Measurements from ENCODE around the gene MYOF.
"Not testable (repeated sequence)": the region's sequence is repeated elsewhere in the genome, so short reads cannot be mapped to it uniquely, and the experiment has no call there.

MYOF gene

DNA sequence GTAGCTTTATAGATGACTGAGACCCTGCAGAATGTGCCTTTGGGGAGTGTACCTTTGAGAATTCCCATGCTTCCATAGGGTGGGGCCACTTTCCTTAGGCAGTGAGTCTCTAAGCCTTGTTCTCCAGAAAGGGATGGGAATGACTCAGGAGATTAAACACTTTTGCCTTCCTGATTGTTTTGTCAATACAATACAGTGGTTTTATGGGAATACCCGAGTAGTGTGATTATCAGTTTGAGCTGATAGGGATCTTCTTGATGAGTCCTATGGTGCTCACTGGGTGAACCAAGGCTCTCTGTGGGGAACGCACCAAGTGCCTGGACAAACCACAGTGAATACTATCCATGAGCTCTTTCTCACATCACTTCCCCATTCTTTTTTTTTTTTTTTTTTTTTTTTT lies 6.3 kb downstream of the MYOF start:
- DNase-seq, result no peak

- no peak for DNase-seq
These were observed 6.9 kb downstream of the MYOF start for GRCh38 chr10:93475227-93475626.

- no peak for DNase-seq
These were observed 8.2 kb downstream of the MYOF start for GRCh38 chr10:93473804-93474472.

DNA sequence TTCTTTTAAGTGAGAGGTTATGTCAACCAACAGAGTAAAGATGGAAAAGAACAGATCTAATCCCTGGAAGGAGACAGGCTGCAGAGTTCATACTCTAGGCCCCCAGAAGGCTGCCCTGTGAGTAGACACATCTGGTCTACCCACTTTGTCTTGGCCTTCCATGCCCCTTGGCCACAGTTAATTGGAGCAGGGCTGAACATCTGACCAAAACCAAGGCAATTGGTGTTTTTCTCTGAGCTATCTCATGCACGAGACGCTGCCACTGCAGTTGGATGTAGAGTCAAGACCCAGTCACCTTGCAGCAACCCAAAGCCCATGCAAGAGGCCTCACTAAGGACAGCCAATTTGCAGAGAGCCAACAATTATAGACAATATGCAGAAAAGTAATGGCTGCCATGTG lies 9.0 kb downstream of the MYOF start:
- DNase-seq, result no peak

- DNase-seq, result no peak
These were observed 11.0 kb downstream of the MYOF start for GRCh38 chr10:93471110-93471651.

DNA sequence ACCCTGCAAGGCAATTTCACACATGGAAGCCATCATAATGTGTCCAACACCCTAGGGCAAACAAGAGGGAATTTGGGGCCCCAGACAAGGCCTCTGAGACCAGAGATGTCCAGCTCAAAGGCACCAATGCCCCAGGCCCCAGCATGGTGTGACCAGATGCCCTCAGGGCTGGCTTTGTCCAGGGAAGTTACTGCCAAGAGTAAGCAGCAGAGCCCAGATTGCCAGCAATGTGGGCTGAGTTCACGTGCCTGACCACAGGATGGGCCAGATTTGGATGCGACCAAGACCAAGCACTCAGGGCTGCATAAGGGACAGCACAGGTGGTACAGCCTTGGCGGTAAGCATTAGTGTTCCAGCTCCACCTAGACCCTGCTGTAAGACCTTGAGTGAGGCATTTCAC lies 12.7 kb downstream of the MYOF start:
- no peak for DNase-seq

DNA sequence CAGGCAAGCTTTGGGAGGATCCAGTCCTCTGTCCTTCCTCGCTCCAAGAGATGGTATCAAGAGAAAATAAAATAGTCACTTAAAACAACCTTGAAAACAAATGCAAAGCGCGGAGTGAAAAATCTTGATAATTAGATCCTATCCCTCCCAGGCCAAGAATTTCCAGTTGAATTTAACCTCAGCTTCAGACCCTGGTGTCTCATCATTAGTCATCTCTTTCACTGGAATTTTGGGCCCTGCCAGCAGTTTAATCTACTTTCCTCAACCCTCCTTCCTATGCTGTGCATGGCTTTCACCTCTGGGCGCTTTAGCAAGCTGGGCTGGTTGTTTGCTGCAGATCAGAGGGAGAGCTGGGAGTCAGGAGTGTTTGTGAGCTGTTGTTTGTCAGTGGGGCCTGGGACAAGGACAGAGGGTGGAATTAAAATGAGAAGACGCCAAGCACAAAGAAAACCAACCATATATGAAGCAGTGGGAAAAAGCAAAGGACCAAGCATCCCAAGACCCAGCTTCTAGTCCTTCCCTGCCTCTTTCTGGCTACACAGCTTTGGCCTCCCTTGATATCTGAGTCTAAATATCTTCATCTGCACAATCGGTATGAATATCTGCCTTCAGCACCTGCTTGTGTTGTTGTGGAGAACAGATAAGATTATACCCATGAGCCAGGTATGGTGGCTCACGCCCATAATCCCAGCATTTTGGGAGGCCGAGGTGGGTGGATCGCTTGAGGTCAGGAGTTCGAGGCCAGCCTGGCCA lies 13.5 kb downstream of the MYOF start:
- no peak for DNase-seq

- DNase-seq, result not testable (repeated sequence)
These were observed 14.5 kb downstream of the MYOF start for GRCh38 chr10:93467635-93468034.

- no peak for DNase-seq
These were observed 16.1 kb downstream of the MYOF start for GRCh38 chr10:93465806-93466675.

GRCh38 chr10:93464776-93465388 lies 17.3 kb downstream of the MYOF start:
- DNase-seq, result no peak

GRCh38 chr10:93463723-93464476 lies 18.2 kb downstream of the MYOF start:
- DNase-seq, result no peak

DNA sequence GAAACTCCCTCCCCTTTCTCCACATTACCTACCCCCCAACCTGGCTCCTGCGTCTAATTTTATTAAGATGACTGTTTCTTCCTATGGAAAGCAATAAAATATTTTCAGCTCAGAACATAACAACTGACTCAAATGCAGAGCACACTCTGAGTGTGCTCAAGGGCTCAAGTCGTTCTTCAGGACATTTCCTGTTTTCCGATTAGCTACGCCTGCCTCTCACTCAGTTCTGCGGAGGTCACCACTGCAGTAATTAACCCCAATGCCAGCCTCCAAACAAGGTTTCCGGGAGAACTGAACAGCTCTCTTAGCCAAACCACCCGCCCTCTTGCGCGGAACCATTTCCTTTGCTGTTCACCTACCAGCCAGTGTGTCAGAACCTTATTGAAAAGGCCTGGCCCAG lies 19.3 kb downstream of the MYOF start:
- no peak for DNase-seq

DNA sequence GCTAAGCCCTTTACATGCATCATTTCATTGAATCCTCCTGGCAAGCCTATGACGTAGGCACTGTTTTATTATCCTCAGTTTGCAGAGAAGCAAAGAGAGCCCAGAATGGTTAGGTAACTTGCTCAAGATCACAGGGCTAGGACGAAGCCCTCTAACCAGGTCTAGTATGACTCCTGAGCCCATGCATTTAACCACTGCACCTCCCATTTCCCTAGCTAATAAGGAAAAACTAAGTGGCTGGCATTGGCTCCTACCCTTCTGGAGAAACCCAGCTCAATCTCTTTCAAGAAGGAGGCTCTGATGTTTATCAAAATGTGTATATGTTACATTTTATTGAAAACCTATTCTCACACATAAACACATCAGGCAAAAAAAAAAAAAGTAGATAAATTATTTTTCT lies 19.8 kb downstream of the MYOF start:
- DNase-seq, result no peak

- no peak for DNase-seq
These were observed 20.3 kb downstream of the MYOF start for GRCh38 chr10:93461807-93462178.

GRCh38 chr10:93461109-93461806 lies 20.9 kb downstream of the MYOF start:
- DNase-seq, result no peak

GRCh38 chr10:93459466-93459865 lies 22.7 kb downstream of the MYOF start:
- no peak for DNase-seq

- DNase-seq, result no peak
These were observed 23.3 kb downstream of the MYOF start for GRCh38 chr10:93458821-93459257.

- no peak for DNase-seq
These were observed 24.6 kb downstream of the MYOF start for GRCh38 chr10:93457511-93457910.

- no peak for DNase-seq
These were observed 25.7 kb downstream of the MYOF start for GRCh38 chr10:93456480-93456879.

- no peak for DNase-seq
These were observed 27.4 kb downstream of the MYOF start for GRCh38 chr10:93454736-93455135.

- DNase-seq, result no peak
These were observed 28.0 kb downstream of the MYOF start for GRCh38 chr10:93454146-93454545.

GRCh38 chr10:93452143-93452542 lies 30.0 kb downstream of the MYOF start:
- no peak for DNase-seq

Data from SIG-M5 (cell line).